OCI-LY7 (cell line): ENCODE data around the gene STEAP3. TPM values are rescaled to one million over a fixed set of nuclear protein-coding genes. Genes with fewer than 3 reads are reported as not detected.
A peak's percentile ranks its signal among the peaks of the same experiment; 100 is the strongest.

ENCODE experiments used
- BruUV-seq: library from RNA; stranded (reverse); fragments of 400-500 nt; replicated peaks from 2 replicates; lab custom pipeline; 2021; lab: Mats Ljungman, UMichigan
- CTCF ChIA-PET: fragments of 300-600 bp; sonication (Branson Sonifier 250); formaldehyde crosslinking; loops from one replicate; lab custom pipeline; 2022; ENCODE audit warnings: antibody characterized with exemption; ENCODE audit not compliant: unreplicated experiment; lab: Charles Lee
- POLR2A ChIA-PET: fragments of 300-600 bp; sonication (Branson Sonifier 250); formaldehyde crosslinking; loops from one replicate; lab custom pipeline; 2022; ENCODE audit warnings: antibody characterized with exemption; lab: Charles Lee
- DNase-seq: peaks from one replicate; pipeline ENCODE4 v3.0.0-alpha.2; 2015; ENCODE audit warnings: low spot score
- H2AFZ ChIP-seq: fragments of 200-600 bp; sonication (generic), shearing (Covaris generic); 2 replicates; pipeline ENCODE4 v1.6.1; 2014; ENCODE audit warnings: mild to moderate bottlenecking, antibody characterized with exemption, low read length, moderate library complexity
- H3K27ac ChIP-seq: fragments of 200-600 bp; sonication (generic); 2 replicates; pipeline ENCODE4 v1.5.1; 2014; ENCODE audit warnings: mixed run types, low read depth, mild to moderate bottlenecking, moderate library complexity, low read length, inconsistent platforms; ENCODE audit not compliant: poor library complexity, severe bottlenecking
- H3K36me3 ChIP-seq: fragments of 200-600 bp; sonication (generic); 2 replicates; pipeline ENCODE4 v1.6.1; 2014; ENCODE audit warnings: mild to moderate bottlenecking, antibody characterized with exemption, low read length, moderate library complexity, mixed read lengths; ENCODE audit not compliant: insufficient read depth
- H3K4me1 ChIP-seq: fragments of 200-600 bp; sonication (generic); 2 replicates; pipeline ENCODE4 v1.5.1; 2014; ENCODE audit warnings: mild to moderate bottlenecking, low read length; ENCODE audit not compliant: insufficient read depth, poor library complexity, severe bottlenecking
- H3K4me2 ChIP-seq: fragments of 200-600 bp; sonication (generic); 2 replicates; pipeline ENCODE4 v1.6.1; 2014; ENCODE audit warnings: mild to moderate bottlenecking, low read length
- H3K4me3 ChIP-seq: fragments of 200-600 bp; sonication (generic); 2 replicates; pipeline ENCODE4 v1.5.1; 2014; ENCODE audit warnings: mild to moderate bottlenecking, low read depth, low read length; ENCODE audit not compliant: poor library complexity, severe bottlenecking
- H3K79me2 ChIP-seq: fragments of 200-600 bp; sonication (generic); 2 replicates; pipeline ENCODE4 v1.6.1; 2016; ENCODE audit warnings: low read depth, mild to moderate bottlenecking, low read length, moderate library complexity, mixed read lengths; ENCODE audit not compliant: insufficient read depth
- H3K9me2 ChIP-seq: fragments of 200-600 bp; sonication (generic); 2 replicates; pipeline ENCODE4 v1.6.1; 2016; ENCODE audit warnings: mild to moderate bottlenecking, low read length, mixed read lengths; ENCODE audit not compliant: insufficient read depth
- H3K9me3 ChIP-seq: fragments of 200-600 bp; sonication (generic); 2 replicates; pipeline ENCODE4 v1.6.1; 2014; ENCODE audit warnings: mild to moderate bottlenecking, mixed run types, low read length, mixed read lengths
- H4K20me1 ChIP-seq: fragments of 200-600 bp; sonication (generic); 2 replicates; pipeline ENCODE4 v1.6.1; 2014; ENCODE audit warnings: mild to moderate bottlenecking, antibody characterized with exemption, low read length, moderate library complexity, mixed read lengths; ENCODE audit not compliant: insufficient read depth
- CTCF ChIP-seq: fragments of 200-600 bp; sonication (generic); conservative IDR thresholded peaks from 2 replicates; pipeline ENCODE4 v1.5.1; 2014; ENCODE audit warnings: mild to moderate bottlenecking, antibody characterized with exemption, low read length, moderate library complexity, mixed read lengths
- EZH2phosphoT487 ChIP-seq: fragments of 200-600 bp; sonication (generic); IDR thresholded peaks from 2 replicates; pipeline ENCODE4 v1.6.1; 2018; ENCODE audit warnings: low read depth, borderline replicate concordance, mild to moderate bottlenecking, mixed run types, antibody characterized with exemption, low read length, moderate library complexity, mixed read lengths
- intact Hi-C: fragments of 100-400 bp; cut with micrococcal nuclease; formaldehyde crosslinking; loops from one replicate; pipeline ENCODE4 v1.10.0; 2022; ENCODE audit not compliant: unreplicated experiment
- total RNA-seq, 2 experiments: library from RNA; depleted of rRNA in 1 of 2; stranded (reverse); fragments of >200 nt in 1 of 2; shearing (Covaris generic) in 1 of 2; gene quantifications; 2 replicates each; pipeline ENCODE4 v1.2.3, GENCODE V29; 2014 to 2022

Gene STEAP3
- total RNA-seq, 2 experiments from 2014 or later = not detected

- Histone ChIP-seq H3K4me2 (peak overlapping the region; percentile 47), H3K79me2 (peaks cover 6% of the 10 kb centered on the region), H4K20me1 (no peaks in the 10 kb centered on the region), H3K9me2 (no peaks in the 10 kb centered on the region), H3K4me1 (peaks cover 52% of the 10 kb centered on the region), H3K4me3 (no peak overlapping the region), H3K36me3 (no peaks in the 10 kb centered on the region), H2AFZ (peak overlapping the region; percentile 9; the same call in 1 of the 2 replicates), H3K9me3 (no peaks in the 10 kb centered on the region), H3K27ac (no peak overlapping the region)
- ChIA-PET CTCF (no interaction called here), POLR2A (interaction anchor here (0.6 kb wide), 2 partner anchors 9 to 598 kb away, joined by 3 read pairs; no protein-coding TSS in a partner anchor)
- BruUV-seq = no TSS peak
- DNase-seq = no peak
- TF ChIP-seq EZH2phosphoT487 = no peak
- TF ChIP-seq CTCF = no peak
- intact Hi-C loops = no loop called here
Measured at GRCh38 chr2:119306196-119306590, 82.6 kb downstream of the STEAP3 start.

- no peaks in the 10 kb centered on the region for H3K9me3 ChIP-seq
- TF ChIP-seq EZH2phosphoT487 (no peak), CTCF (no peak)
- ChIA-PET POLR2A (interaction anchor here (0.7 kb wide), 2 partner anchors 23 to 101 kb away, joined by 3 to 6 read pairs; no protein-coding TSS in a partner anchor), CTCF (no interaction called here)
- no peak for DNase-seq
- no TSS peak for BruUV-seq
- H3K4me1 ChIP-seq = peaks cover 66% of the 10 kb centered on the region
- no peak overlapping the region for H2AFZ ChIP-seq
- intact Hi-C loops = no loop called here
- no peak overlapping the region for H3K4me2 ChIP-seq
- H3K4me3 ChIP-seq = no peak overlapping the region
- no peak overlapping the region for H3K27ac ChIP-seq
- no peaks in the 10 kb centered on the region for H3K36me3 ChIP-seq
- no peaks in the 10 kb centered on the region for H4K20me1 ChIP-seq
- H3K79me2 ChIP-seq = peaks cover 6% of the 10 kb centered on the region
- no peaks in the 10 kb centered on the region for H3K9me2 ChIP-seq
Measured at GRCh38 chr2:119307419-119308140, 83.9 kb downstream of the STEAP3 start.
